HEK293 (cell line): Measurements from ENCODE around the gene BLACAT1.

Experiments
- CTCF ChIP-seq: fragments of 450-650 bp; formaldehyde crosslinking; IDR thresholded peaks from 2 replicates; pipeline ENCODE4 v1.5.1; 2016; ENCODE audit warnings: missing biosample characterization, missing genetic modification characterization
- MZF1 ChIP-seq: fragments of 450-650 bp; formaldehyde crosslinking; IDR thresholded peaks from 2 replicates; pipeline ENCODE4 v1.5.1; 2017; ENCODE audit warnings: missing biosample characterization, missing genetic modification characterization, borderline replicate concordance
- SCRT1 ChIP-seq: fragments of 450-650 bp; formaldehyde crosslinking; IDR thresholded peaks from 2 replicates; pipeline ENCODE4 v1.5.1; 2016; ENCODE audit warnings: missing biosample characterization, missing genetic modification characterization, borderline replicate concordance
- SCRT2 ChIP-seq: fragments of 450-650 bp; formaldehyde crosslinking; IDR thresholded peaks from 2 replicates; pipeline ENCODE4 v1.5.1; 2016; ENCODE audit warnings: missing biosample characterization, missing genetic modification characterization
- TCF7L2 ChIP-seq: IDR thresholded peaks from 2 replicates; pipeline ENCODE4 v1.6.1; 2011; ENCODE audit warnings: low read depth, mild to moderate bottlenecking, inconsistent platforms, low read length, moderate library complexity, borderline replicate concordance
- WT1 ChIP-seq: fragments of 450-650 bp; formaldehyde crosslinking; IDR thresholded peaks from 2 replicates; pipeline ENCODE4 v1.5.1; 2016; ENCODE audit warnings: missing biosample characterization, missing genetic modification characterization
- ZNF248 ChIP-seq: fragments of 450-650 bp; formaldehyde crosslinking; IDR thresholded peaks from 2 replicates; pipeline ENCODE4 v1.5.1; 2017; ENCODE audit warnings: missing biosample characterization, missing genetic modification characterization
- ZNF280C ChIP-seq: fragments of 450-650 bp; formaldehyde crosslinking; IDR thresholded peaks from 2 replicates; pipeline ENCODE4 v1.5.1; 2016; ENCODE audit warnings: missing biosample characterization, missing genetic modification characterization
- ZNF610 ChIP-seq: fragments of 450-650 bp; formaldehyde crosslinking; IDR thresholded peaks from 2 replicates; pipeline ENCODE4 v1.5.1; 2016; ENCODE audit warnings: missing biosample characterization, missing genetic modification characterization, borderline replicate concordance
- ZNF747 ChIP-seq: fragments of 450-650 bp; formaldehyde crosslinking; IDR thresholded peaks from 2 replicates; pipeline ENCODE4 v1.5.1; 2016; ENCODE audit warnings: missing biosample characterization, missing genetic modification characterization
- ZNF777 ChIP-seq: fragments of 450-650 bp; formaldehyde crosslinking; IDR thresholded peaks from 2 replicates; pipeline ENCODE4 v1.5.1; 2017; ENCODE audit warnings: missing biosample characterization, missing genetic modification characterization, borderline replicate concordance
- TF ChIP-seq, protein P1 (sequence below): fragments of 450-650 bp; formaldehyde crosslinking; IDR thresholded peaks from 2 replicates; pipeline ENCODE4 v1.5.0; 2017; ENCODE audit warnings: missing biosample characterization, missing genetic modification characterization, borderline replicate concordance
- TF ChIP-seq, protein P2 (sequence below): fragments of 450-650 bp; formaldehyde crosslinking; IDR thresholded peaks from 2 replicates; pipeline ENCODE4 v1.5.1; 2017; ENCODE audit warnings: missing biosample characterization, mild to moderate bottlenecking, missing genetic modification characterization, moderate library complexity
- TF ChIP-seq, protein P3 (sequence below): fragments of 450-650 bp; formaldehyde crosslinking; IDR thresholded peaks from 2 replicates; pipeline ENCODE4 v1.5.1; 2016; ENCODE audit warnings: missing biosample characterization, missing genetic modification characterization

DNA sequence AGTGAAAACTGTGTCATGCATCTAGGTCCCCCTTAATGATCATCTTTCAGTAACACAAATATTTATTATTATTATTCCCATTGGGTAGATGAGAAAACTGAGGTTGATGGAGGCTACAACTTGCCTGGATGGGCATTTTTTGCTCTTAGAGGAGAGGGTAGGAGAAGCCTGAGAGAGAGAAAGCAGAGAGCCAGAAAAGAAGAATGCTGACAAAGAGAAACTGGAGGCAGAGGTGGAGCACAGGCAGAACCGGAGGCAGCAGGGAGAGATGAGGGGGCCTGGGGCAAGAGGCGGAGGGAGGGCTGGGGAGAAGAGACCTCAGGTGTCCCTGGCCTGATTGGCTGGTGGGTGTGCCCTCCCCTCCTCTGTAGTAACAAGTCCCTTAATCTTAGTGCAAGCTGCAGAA, 4.1 kb downstream of the BLACAT1 start:
- no peak for TF ChIP-seq MZF1 (tag by site-specific recombination)
- TF ChIP-seq CTCF (tag by site-specific recombination): no peak
- no peak for TF ChIP-seq ZNF280C (tag by site-specific recombination)
- TF ChIP-seq SCRT1 (tag by site-specific recombination): no peak
- TF ChIP-seq, protein P1, sequence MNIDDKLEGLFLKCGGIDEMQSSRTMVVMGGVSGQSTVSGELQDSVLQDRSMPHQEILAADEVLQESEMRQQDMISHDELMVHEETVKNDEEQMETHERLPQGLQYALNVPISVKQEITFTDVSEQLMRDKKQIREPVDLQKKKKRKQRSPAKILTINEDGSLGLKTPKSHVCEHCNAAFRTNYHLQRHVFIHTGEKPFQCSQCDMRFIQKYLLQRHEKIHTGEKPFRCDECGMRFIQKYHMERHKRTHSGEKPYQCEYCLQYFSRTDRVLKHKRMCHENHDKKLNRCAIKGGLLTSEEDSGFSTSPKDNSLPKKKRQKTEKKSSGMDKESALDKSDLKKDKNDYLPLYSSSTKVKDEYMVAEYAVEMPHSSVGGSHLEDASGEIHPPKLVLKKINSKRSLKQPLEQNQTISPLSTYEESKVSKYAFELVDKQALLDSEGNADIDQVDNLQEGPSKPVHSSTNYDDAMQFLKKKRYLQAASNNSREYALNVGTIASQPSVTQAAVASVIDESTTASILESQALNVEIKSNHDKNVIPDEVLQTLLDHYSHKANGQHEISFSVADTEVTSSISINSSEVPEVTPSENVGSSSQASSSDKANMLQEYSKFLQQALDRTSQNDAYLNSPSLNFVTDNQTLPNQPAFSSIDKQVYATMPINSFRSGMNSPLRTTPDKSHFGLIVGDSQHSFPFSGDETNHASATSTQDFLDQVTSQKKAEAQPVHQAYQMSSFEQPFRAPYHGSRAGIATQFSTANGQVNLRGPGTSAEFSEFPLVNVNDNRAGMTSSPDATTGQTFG (tag by site-specific recombination): no peak
- no peak for TF ChIP-seq ZNF248 (tag by site-specific recombination)
- TF ChIP-seq SCRT2 (tag by site-specific recombination): no peak
- TF ChIP-seq ZNF777 (tag by site-specific recombination): no peak
- no peak for TF ChIP-seq ZNF610
- TF ChIP-seq ZNF747 (tag by site-specific recombination): no peak
- TF ChIP-seq TCF7L2: no peak
- no peak for TF ChIP-seq WT1 (tag by site-specific recombination)
- TF ChIP-seq, protein P2, sequence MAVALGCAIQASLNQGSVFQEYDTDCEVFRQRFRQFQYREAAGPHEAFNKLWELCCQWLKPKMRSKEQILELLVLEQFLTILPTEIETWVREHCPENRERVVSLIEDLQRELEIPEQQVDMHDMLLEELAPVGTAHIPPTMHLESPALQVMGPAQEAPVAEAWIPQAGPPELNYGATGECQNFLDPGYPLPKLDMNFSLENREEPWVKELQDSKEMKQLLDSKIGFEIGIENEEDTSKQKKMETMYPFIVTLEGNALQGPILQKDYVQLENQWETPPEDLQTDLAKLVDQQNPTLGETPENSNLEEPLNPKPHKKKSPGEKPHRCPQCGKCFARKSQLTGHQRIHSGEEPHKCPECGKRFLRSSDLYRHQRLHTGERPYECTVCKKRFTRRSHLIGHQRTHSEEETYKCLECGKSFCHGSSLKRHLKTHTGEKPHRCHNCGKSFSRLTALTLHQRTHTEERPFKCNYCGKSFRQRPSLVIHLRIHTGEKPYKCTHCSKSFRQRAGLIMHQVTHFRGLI (tag by site-specific recombination): no peak
- TF ChIP-seq, protein P3, sequence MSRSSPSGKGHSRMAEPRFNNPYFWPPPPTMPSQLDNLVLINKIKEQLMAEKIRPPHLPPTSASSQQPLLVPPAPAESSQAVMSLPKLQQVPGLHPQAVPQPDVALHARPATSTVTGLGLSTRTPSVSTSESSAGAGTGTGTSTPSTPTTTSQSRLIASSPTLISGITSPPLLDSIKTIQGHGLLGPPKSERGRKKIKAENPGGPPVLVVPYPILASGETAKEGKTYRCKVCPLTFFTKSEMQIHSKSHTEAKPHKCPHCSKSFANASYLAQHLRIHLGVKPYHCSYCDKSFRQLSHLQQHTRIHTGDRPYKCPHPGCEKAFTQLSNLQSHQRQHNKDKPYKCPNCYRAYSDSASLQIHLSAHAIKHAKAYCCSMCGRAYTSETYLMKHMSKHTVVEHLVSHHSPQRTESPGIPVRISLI (tag by site-specific recombination): no peak
